OCI-LY7 (cell line): Measurements from ENCODE around the gene ULK4. TPM values are rescaled to one million over a fixed set of nuclear protein-coding genes. Genes with fewer than 3 reads are reported as not detected.
"Not testable (repeated sequence)": the region's sequence is repeated elsewhere in the genome, so short reads cannot be mapped to it uniquely, and the experiment has no call there.

Source experiments
- BruUV-seq: library from RNA; stranded (reverse); fragments of 400-500 nt; replicated peaks from 2 replicates; lab custom pipeline; 2021; lab: Mats Ljungman, UMichigan
- CTCF ChIA-PET: fragments of 300-600 bp; sonication (Branson Sonifier 250); formaldehyde crosslinking; loops from one replicate; lab custom pipeline; 2022; ENCODE audit warnings: antibody characterized with exemption; ENCODE audit not compliant: unreplicated experiment; lab: Charles Lee
- POLR2A ChIA-PET: fragments of 300-600 bp; sonication (Branson Sonifier 250); formaldehyde crosslinking; loops from one replicate; lab custom pipeline; 2022; ENCODE audit warnings: antibody characterized with exemption; lab: Charles Lee
- DNase-seq: peaks from one replicate; pipeline ENCODE4 v3.0.0-alpha.2; 2015; ENCODE audit warnings: low spot score
- H2AFZ ChIP-seq: fragments of 200-600 bp; sonication (generic), shearing (Covaris generic); 2 replicates; pipeline ENCODE4 v1.6.1; 2014; ENCODE audit warnings: mild to moderate bottlenecking, antibody characterized with exemption, low read length, moderate library complexity
- H3K27ac ChIP-seq: fragments of 200-600 bp; sonication (generic); 2 replicates; pipeline ENCODE4 v1.5.1; 2014; ENCODE audit warnings: mixed run types, low read depth, mild to moderate bottlenecking, moderate library complexity, low read length, inconsistent platforms; ENCODE audit not compliant: poor library complexity, severe bottlenecking
- H3K36me3 ChIP-seq: fragments of 200-600 bp; sonication (generic); 2 replicates; pipeline ENCODE4 v1.6.1; 2014; ENCODE audit warnings: mild to moderate bottlenecking, antibody characterized with exemption, low read length, moderate library complexity, mixed read lengths; ENCODE audit not compliant: insufficient read depth
- H3K4me1 ChIP-seq: fragments of 200-600 bp; sonication (generic); 2 replicates; pipeline ENCODE4 v1.5.1; 2014; ENCODE audit warnings: mild to moderate bottlenecking, low read length; ENCODE audit not compliant: insufficient read depth, poor library complexity, severe bottlenecking
- H3K4me2 ChIP-seq: fragments of 200-600 bp; sonication (generic); 2 replicates; pipeline ENCODE4 v1.6.1; 2014; ENCODE audit warnings: mild to moderate bottlenecking, low read length
- H3K4me3 ChIP-seq: fragments of 200-600 bp; sonication (generic); 2 replicates; pipeline ENCODE4 v1.5.1; 2014; ENCODE audit warnings: mild to moderate bottlenecking, low read depth, low read length; ENCODE audit not compliant: poor library complexity, severe bottlenecking
- H3K79me2 ChIP-seq: fragments of 200-600 bp; sonication (generic); 2 replicates; pipeline ENCODE4 v1.6.1; 2016; ENCODE audit warnings: low read depth, mild to moderate bottlenecking, low read length, moderate library complexity, mixed read lengths; ENCODE audit not compliant: insufficient read depth
- H3K9me2 ChIP-seq: fragments of 200-600 bp; sonication (generic); 2 replicates; pipeline ENCODE4 v1.6.1; 2016; ENCODE audit warnings: mild to moderate bottlenecking, low read length, mixed read lengths; ENCODE audit not compliant: insufficient read depth
- H3K9me3 ChIP-seq: fragments of 200-600 bp; sonication (generic); 2 replicates; pipeline ENCODE4 v1.6.1; 2014; ENCODE audit warnings: mild to moderate bottlenecking, mixed run types, low read length, mixed read lengths
- H4K20me1 ChIP-seq: fragments of 200-600 bp; sonication (generic); 2 replicates; pipeline ENCODE4 v1.6.1; 2014; ENCODE audit warnings: mild to moderate bottlenecking, antibody characterized with exemption, low read length, moderate library complexity, mixed read lengths; ENCODE audit not compliant: insufficient read depth
- CTCF ChIP-seq: fragments of 200-600 bp; sonication (generic); conservative IDR thresholded peaks from 2 replicates; pipeline ENCODE4 v1.5.1; 2014; ENCODE audit warnings: mild to moderate bottlenecking, antibody characterized with exemption, low read length, moderate library complexity, mixed read lengths
- EZH2phosphoT487 ChIP-seq: fragments of 200-600 bp; sonication (generic); IDR thresholded peaks from 2 replicates; pipeline ENCODE4 v1.6.1; 2018; ENCODE audit warnings: low read depth, borderline replicate concordance, mild to moderate bottlenecking, mixed run types, antibody characterized with exemption, low read length, moderate library complexity, mixed read lengths
- intact Hi-C: fragments of 100-400 bp; cut with micrococcal nuclease; formaldehyde crosslinking; loops from one replicate; pipeline ENCODE4 v1.10.0; 2022; ENCODE audit not compliant: unreplicated experiment
- total RNA-seq, 2 experiments: library from RNA; depleted of rRNA in 1 of 2; stranded (reverse); fragments of >200 nt in 1 of 2; shearing (Covaris generic) in 1 of 2; gene quantifications; 2 replicates each; pipeline ENCODE4 v1.2.3, GENCODE V29; 2014 to 2022

ULK4 gene
- total RNA-seq, 2 experiments from 2014 or later = 18.9 to 21.0 TPM

DNA sequence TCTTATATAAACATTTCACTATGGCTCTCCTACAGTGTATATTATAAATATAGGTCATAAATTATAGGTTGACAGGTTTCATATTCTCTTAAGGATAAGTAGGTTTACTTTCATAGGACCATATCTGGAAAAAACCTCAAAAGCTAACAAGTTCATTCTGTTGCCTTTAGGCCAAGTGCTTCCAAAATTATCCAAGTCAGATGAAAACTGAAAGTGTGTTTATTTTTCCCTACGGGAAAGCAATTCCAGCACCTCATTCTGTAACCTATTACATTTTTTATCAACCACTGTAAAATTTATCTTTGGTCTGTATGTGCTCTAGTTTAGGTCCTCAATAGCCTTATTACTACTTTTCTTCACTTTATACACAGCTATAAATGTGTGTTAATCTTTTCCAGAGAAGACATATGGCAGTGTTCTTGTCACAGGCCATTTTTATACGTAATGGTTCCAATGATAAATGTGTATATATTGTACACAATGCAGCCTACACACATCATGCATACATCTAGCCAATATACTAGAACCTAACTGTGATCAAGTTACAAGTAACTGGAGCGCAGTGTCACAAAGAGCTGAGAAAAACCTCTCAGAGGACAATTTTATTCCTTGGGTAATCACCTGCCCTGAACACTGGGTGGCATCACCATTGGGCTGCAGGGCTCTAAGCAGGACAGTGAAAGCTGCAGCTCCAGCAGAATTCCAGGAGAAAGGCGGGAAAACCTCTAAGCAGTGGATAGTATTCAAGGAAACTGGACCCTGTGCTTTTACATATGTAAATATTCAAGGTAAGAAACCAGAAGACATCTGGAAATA is 511.3 kb downstream of the ULK4 start:
- BruUV-seq = no TSS peak
- Histone ChIP-seq H4K20me1 (no peaks in the 10 kb centered on the region), H3K4me3 (no peak overlapping the region), H3K9me2 (no peaks in the 10 kb centered on the region), H2AFZ (no peak overlapping the region), H3K36me3 (no peaks in the 10 kb centered on the region), H3K4me2 (no peak overlapping the region), H3K79me2 (no peaks in the 10 kb centered on the region), H3K4me1 (no peaks in the 10 kb centered on the region), H3K9me3 (no peaks in the 10 kb centered on the region), H3K27ac (no peak overlapping the region)
- ChIA-PET CTCF (no interaction called here), POLR2A (no interaction called here)
- intact Hi-C loops = no loop called here
- no peak for TF ChIP-seq EZH2phosphoT487
- 0 out of 2 replicates have a peak, but pooled peaks have one; percentile 22 for TF ChIP-seq CTCF
- no peak for DNase-seq

DNA sequence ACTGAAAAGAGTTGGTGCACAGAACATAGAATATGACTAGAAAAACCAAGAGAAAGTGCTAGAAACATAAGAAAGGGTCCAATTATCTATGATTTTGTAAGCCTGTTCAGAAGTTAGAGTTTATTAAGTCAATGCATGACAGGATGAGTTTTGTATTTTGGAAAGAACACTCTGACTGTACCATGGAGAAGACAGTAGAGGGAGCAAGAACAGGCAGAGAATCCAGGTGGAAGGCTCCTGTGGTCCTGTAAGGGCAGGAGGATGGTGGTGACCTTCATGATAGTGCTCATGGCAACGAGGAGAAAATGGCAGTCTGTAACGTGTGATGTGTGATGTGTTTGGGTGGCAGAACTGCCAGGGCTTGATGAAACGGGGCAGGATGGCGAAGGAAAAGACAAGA is 513.5 kb downstream of the ULK4 start:
- H3K4me3 ChIP-seq = no peak overlapping the region
- no peak overlapping the region for H3K4me2 ChIP-seq
- DNase-seq = no peak
- no peaks in the 10 kb centered on the region for H3K9me3 ChIP-seq
- ChIA-PET CTCF (no interaction called here), POLR2A (no interaction called here)
- H4K20me1 ChIP-seq = no peaks in the 10 kb centered on the region
- no peaks in the 10 kb centered on the region for H3K4me1 ChIP-seq
- no peaks in the 10 kb centered on the region for H3K36me3 ChIP-seq
- BruUV-seq = no TSS peak
- TF ChIP-seq EZH2phosphoT487 (no peak), CTCF (no peak)
- intact Hi-C loops = no loop called here
- no peak overlapping the region for H2AFZ ChIP-seq
- no peaks in the 10 kb centered on the region for H3K79me2 ChIP-seq
- H3K27ac ChIP-seq = no peak overlapping the region
- no peaks in the 10 kb centered on the region for H3K9me2 ChIP-seq

- DNase-seq = no peak
- Histone ChIP-seq H3K36me3 (no peaks in the 10 kb centered on the region), H2AFZ (no peak overlapping the region), H3K79me2 (no peaks in the 10 kb centered on the region), H3K27ac (no peak overlapping the region), H3K4me1 (no peaks in the 10 kb centered on the region), H4K20me1 (no peaks in the 10 kb centered on the region), H3K4me2 (no peak overlapping the region), H3K4me3 (no peak overlapping the region), H3K9me3 (no peaks in the 10 kb centered on the region), H3K9me2 (no peaks in the 10 kb centered on the region)
- CTCF ChIA-PET = no interaction called here
- no TSS peak for BruUV-seq
- TF ChIP-seq EZH2phosphoT487 (no peak), CTCF (no peak)
- POLR2A ChIA-PET = no interaction called here
- intact Hi-C loops = no loop called here
Measured at GRCh38 chr3:41447701-41448100, 514.2 kb downstream of the ULK4 start.

DNA sequence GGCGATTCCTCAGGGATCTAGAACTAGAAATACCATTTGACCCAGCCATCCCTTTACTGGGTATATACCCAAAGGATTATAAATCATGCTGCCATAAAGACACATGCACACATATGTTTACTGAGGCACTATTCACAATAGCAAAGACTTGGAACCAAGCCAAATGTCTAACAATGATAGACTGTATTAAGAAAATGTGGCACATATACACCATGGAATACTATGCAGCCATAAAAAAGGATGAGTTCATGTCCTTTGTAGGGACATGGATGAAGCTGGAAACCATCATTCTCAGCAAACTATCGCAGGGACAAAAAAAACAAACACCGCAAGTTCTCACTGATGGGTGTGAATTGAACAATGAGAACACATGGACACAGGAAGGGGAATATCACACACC is 515.6 kb downstream of the ULK4 start:
- H3K4me3 ChIP-seq, H3K79me2 ChIP-seq, H2AFZ ChIP-seq, H3K9me2 ChIP-seq, H3K4me2 ChIP-seq, H3K36me3 ChIP-seq, H3K27ac ChIP-seq, POLR2A ChIA-PET, DNase-seq, H3K4me1 ChIP-seq, H3K9me3 ChIP-seq, H4K20me1 ChIP-seq, BruUV-seq, CTCF ChIA-PET, intact Hi-C loops: not testable (repeated sequence)
